SK-N-SH treated with all-trans-retinoic acid at 6 μM for 48 hours (cell line): Measurements from ENCODE around the gene NPC1L1.

Source experiments
- ATAC-seq: fragments of 200-7000 bp; cut with Tn5 transposase; 3 replicates; pipeline ENCODE4 v1.9.1; 2020; ENCODE audit warnings: mild to moderate bottlenecking, moderate library complexity
- ARNTL ChIP-seq: fragments of 450-650 bp; formaldehyde crosslinking; IDR thresholded peaks from 2 replicates; pipeline ENCODE4 v1.5.0; 2020; ENCODE audit warnings: low read depth, mild to moderate bottlenecking, moderate library complexity, borderline replicate concordance
- BACH2 ChIP-seq: fragments of 250-450 bp; sonication (Bioruptor Pico); IDR thresholded peaks from 2 replicates; pipeline ENCODE4 v1.9.0; 2021; ENCODE audit warnings: mild to moderate bottlenecking, borderline replicate concordance
- CREB5 ChIP-seq: fragments of 250-450 bp; sonication (Bioruptor Pico); IDR thresholded peaks from 2 replicates; pipeline ENCODE4 v1.5.1; 2020; ENCODE audit warnings: low read depth, mild to moderate bottlenecking, moderate library complexity
- CSDC2 ChIP-seq: fragments of 250-450 bp; sonication (Bioruptor Pico); IDR thresholded peaks from 2 replicates; pipeline ENCODE4 v1.5.0; 2020; ENCODE audit warnings: mild to moderate bottlenecking, moderate library complexity
- CSRNP3 ChIP-seq: fragments of 250-450 bp; sonication (Bioruptor Pico); IDR thresholded peaks from 2 replicates; pipeline ENCODE4 v1.5.1; 2021; ENCODE audit warnings: mild to moderate bottlenecking, moderate library complexity
- ESRRG ChIP-seq: fragments of 250-450 bp; sonication (Bioruptor Pico); IDR thresholded peaks from 2 replicates; pipeline ENCODE4 v1.6.1; 2021; ENCODE audit warnings: mild to moderate bottlenecking
- GLIS3 ChIP-seq: fragments of 250-450 bp; sonication (Bioruptor Pico); IDR thresholded peaks from 2 replicates; pipeline ENCODE4 v1.5.0; 2020; ENCODE audit warnings: mild to moderate bottlenecking, moderate library complexity
- ISL1 ChIP-seq: fragments of 250-450 bp; sonication (Bioruptor Pico); IDR thresholded peaks from 2 replicates; pipeline ENCODE4 v2.1.2; 2022; ENCODE audit warnings: mild to moderate bottlenecking, moderate library complexity
- OSR1 ChIP-seq: fragments of 250-450 bp; sonication (Bioruptor Pico); IDR thresholded peaks from 2 replicates; pipeline ENCODE4 v1.8.0; 2022; ENCODE audit warnings: moderate library complexity, mild to moderate bottlenecking, inconsistent platforms
- PATZ1 ChIP-seq: fragments of 250-450 bp; sonication (Bioruptor Pico); IDR thresholded peaks from 2 replicates; pipeline ENCODE4 v1.8.0; 2020; ENCODE audit warnings: mild to moderate bottlenecking, moderate library complexity, borderline replicate concordance
- PPARA ChIP-seq: fragments of 250-450 bp; sonication (Bioruptor Pico); IDR thresholded peaks from 2 replicates; pipeline ENCODE4 v1.5.0; 2020; ENCODE audit warnings: mild to moderate bottlenecking, borderline replicate concordance
- RARB ChIP-seq: fragments of 250-450 bp; sonication (Bioruptor Pico); IDR thresholded peaks from 2 replicates; pipeline ENCODE4 v1.8.0; 2021; ENCODE audit warnings: mild to moderate bottlenecking, moderate library complexity
- SNAI2 ChIP-seq: fragments of 250-450 bp; sonication (Bioruptor Pico); IDR thresholded peaks from 2 replicates; pipeline ENCODE4 v1.5.0; 2020; ENCODE audit warnings: mild to moderate bottlenecking, moderate library complexity
- TCF4 ChIP-seq: fragments of 250-450 bp; sonication (Bioruptor Pico); IDR thresholded peaks from 2 replicates; pipeline ENCODE4 v1.8.0; 2021; ENCODE audit warnings: mild to moderate bottlenecking, moderate library complexity, borderline replicate concordance
- TOX ChIP-seq: fragments of 250-450 bp; sonication (Bioruptor Pico); IDR thresholded peaks from 2 replicates; pipeline ENCODE4 v1.8.0; 2021; ENCODE audit warnings: mild to moderate bottlenecking, moderate library complexity, borderline replicate concordance
- TSHZ2 ChIP-seq: fragments of 250-450 bp; sonication (Bioruptor Pico); IDR thresholded peaks from 2 replicates; pipeline ENCODE4 v1.5.0; 2020; ENCODE audit warnings: mild to moderate bottlenecking, moderate library complexity
- ZC3H10 ChIP-seq: fragments of 250-450 bp; sonication (Bioruptor Pico); IDR thresholded peaks from 2 replicates; pipeline ENCODE4 v1.5.1; 2021; ENCODE audit warnings: mild to moderate bottlenecking, moderate library complexity
- ZFP30 ChIP-seq: fragments of 450-650 bp; formaldehyde crosslinking; IDR thresholded peaks from 2 replicates; pipeline ENCODE4 v1.5.0; 2022; ENCODE audit warnings: mild to moderate bottlenecking, moderate library complexity
- ZNF565 ChIP-seq: fragments of 450-650 bp; formaldehyde crosslinking; conservative IDR thresholded peaks from 2 replicates; pipeline ENCODE4 v1.5.0; 2020; ENCODE audit warnings: low read depth, mild to moderate bottlenecking, moderate library complexity
- ZNF70 ChIP-seq: fragments of 450-650 bp; formaldehyde crosslinking; IDR thresholded peaks from 2 replicates; pipeline ENCODE4 v1.5.0; 2020; ENCODE audit warnings: mild to moderate bottlenecking, moderate library complexity
- ZNF8 ChIP-seq: fragments of 450-650 bp; formaldehyde crosslinking; IDR thresholded peaks from 2 replicates; pipeline ENCODE4 v1.5.0; 2020; ENCODE audit warnings: mild to moderate bottlenecking, moderate library complexity
- TF ChIP-seq, protein P1 (sequence below): fragments of 250-450 bp; sonication (Bioruptor Pico); IDR thresholded peaks from 2 replicates; pipeline ENCODE4 v1.8.0; 2021; ENCODE audit warnings: low read depth, mild to moderate bottlenecking, moderate library complexity, borderline replicate concordance

NPC1L1 gene

GRCh38 chr7:44548893-44549292 lies 7.8 kb upstream of the NPC1L1 start:
- no peak for ATAC-seq
- TF ChIP-seq SNAI2 (no peak), GLIS3 (CRISPR knock-in tag) (no peak), ESRRG (CRISPR knock-in tag) (no peak), OSR1 (CRISPR knock-in tag) (no peak), ARNTL (CRISPR knock-in tag) (no peak), ZFP30 (CRISPR knock-in tag) (no peak), ISL1 (CRISPR knock-in tag) (no peak), ZNF565 (CRISPR knock-in tag) (no peak), ZNF8 (CRISPR knock-in tag) (no peak), CREB5 (CRISPR knock-in tag) (no peak), ZC3H10 (no peak), PPARA (CRISPR knock-in tag) (no peak), TOX (CRISPR knock-in tag) (no peak), TCF4 (CRISPR knock-in tag) (no peak), ZNF70 (CRISPR knock-in tag) (no peak)

- TF ChIP-seq ZNF565 (CRISPR knock-in tag): no peak
- TF ChIP-seq PPARA (CRISPR knock-in tag): no peak
- TF ChIP-seq ISL1 (CRISPR knock-in tag): no peak
- no peak for TF ChIP-seq ARNTL (CRISPR knock-in tag)
- no peak for TF ChIP-seq ZC3H10
- TF ChIP-seq OSR1 (CRISPR knock-in tag): no peak
- no peak for TF ChIP-seq RARB (CRISPR knock-in tag)
- TF ChIP-seq CSRNP3: no peak
- no peak for TF ChIP-seq TOX (CRISPR knock-in tag)
- TF ChIP-seq, protein P1, sequence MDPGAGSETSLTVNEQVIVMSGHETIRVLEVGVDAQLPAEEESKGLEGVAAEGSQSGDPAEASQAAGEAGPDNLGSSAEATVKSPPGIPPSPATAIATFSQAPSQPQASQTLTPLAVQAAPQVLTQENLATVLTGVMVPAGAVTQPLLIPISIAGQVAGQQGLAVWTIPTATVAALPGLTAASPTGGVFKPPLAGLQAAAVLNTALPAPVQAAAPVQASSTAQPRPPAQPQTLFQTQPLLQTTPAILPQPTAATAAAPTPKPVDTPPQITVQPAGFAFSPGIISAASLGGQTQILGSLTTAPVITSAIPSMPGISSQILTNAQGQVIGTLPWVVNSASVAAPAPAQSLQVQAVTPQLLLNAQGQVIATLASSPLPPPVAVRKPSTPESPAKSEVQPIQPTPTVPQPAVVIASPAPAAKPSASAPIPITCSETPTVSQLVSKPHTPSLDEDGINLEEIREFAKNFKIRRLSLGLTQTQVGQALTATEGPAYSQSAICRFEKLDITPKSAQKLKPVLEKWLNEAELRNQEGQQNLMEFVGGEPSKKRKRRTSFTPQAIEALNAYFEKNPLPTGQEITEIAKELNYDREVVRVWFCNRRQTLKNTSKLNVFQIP: no peak
- TF ChIP-seq ZNF70 (CRISPR knock-in tag): no peak
- TF ChIP-seq GLIS3 (CRISPR knock-in tag): no peak
- TF ChIP-seq BACH2 (CRISPR knock-in tag): no peak
- TF ChIP-seq ZFP30 (CRISPR knock-in tag): no peak
- TF ChIP-seq PATZ1 (CRISPR knock-in tag): no peak
Observed at GRCh38 chr7:44547536-44548231, 6.6 kb upstream of the NPC1L1 start.

GRCh38 chr7:44541876-44542610 lies 913 bp upstream of the NPC1L1 start:
- TF ChIP-seq TSHZ2 (CRISPR knock-in tag): no peak
- TF ChIP-seq RARB (CRISPR knock-in tag): no peak
- no peak for TF ChIP-seq ZNF70 (CRISPR knock-in tag)
- no peak for TF ChIP-seq CSDC2 (CRISPR knock-in tag)
- TF ChIP-seq ZFP30 (CRISPR knock-in tag): no peak
- no peak for TF ChIP-seq ZC3H10
- TF ChIP-seq PATZ1 (CRISPR knock-in tag): no peak
- TF ChIP-seq GLIS3 (CRISPR knock-in tag): no peak
- no peak for TF ChIP-seq CSRNP3
- no peak for TF ChIP-seq OSR1 (CRISPR knock-in tag)
- no peak for ATAC-seq

More at GRCh38 chr7:44547536-44548231, 6.6 kb upstream of the NPC1L1 start:
- no peak for ATAC-seq
